T follicular helper cell (primary cell): Measurements from ENCODE around the gene DOCK8.
"Not testable (repeated sequence)": the region's sequence is repeated elsewhere in the genome, so short reads cannot be mapped to it uniquely, and the experiment has no call there.

ENCODE experiments used
- DNase-seq: peaks from one replicate; pipeline ENCODE4 v3.0.0-alpha.2; 2020; ENCODE audit warnings: low read depth

Gene DOCK8

DNA sequence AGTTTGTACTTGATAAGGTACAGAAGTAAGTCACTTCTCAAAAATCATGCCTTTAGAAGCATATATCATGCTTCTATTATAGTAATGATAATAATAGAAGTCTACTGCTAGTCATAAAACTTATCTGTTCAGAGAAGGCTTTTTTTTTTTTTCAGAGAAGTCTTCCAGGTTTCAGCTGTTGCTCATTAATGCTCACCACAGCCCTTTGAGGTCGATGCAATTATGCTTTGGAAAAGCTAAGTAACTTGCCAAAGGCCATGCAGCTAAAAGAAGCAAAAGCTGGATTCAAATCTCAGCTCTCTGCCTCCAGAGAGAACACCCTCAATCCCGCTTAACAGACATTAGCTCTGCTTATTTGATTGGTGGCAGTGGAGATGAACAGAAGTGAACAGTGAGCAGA is 150.8 kb downstream of the DOCK8 start:
- DNase-seq = no peak

DNA sequence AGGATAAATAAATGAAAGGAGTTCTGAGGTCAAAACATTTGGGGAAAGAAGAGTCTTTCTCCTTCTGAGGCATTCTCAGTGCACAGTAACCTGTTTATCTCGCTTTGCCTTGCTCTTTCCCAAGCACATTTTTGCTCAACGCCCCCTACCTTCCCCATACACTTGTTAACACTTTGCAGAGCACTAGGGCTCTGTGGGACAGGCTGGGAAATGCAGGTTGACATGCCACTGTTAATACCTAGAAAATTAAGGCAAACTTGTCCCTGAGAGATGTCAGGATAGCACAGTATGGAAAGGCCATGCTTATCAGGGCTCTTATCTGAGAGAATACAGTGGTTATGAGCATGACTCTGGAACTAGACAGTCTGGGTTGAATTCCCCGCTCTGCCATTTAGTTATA is 152.0 kb downstream of the DOCK8 start:
- DNase-seq = no peak

DNA sequence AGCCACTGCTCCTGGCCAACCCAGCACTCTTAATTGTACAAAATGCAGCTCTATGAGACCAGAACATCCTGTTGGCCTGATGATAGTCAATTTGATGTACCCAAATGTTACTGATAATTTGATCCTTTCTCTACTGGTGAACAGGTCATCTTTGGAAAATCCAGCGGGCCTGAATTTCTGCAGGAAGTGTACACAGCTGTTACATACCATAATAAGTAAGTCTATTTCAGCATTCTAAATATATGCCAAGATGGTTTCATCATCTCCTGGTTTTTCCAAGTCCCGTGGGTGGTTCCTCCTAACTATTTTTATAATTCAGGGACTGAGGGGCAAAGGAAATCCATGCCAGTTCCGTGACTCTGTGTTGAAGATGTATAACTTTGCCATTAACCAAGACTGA is 155.4 kb downstream of the DOCK8 start:
- DNase-seq = no peak

DNA sequence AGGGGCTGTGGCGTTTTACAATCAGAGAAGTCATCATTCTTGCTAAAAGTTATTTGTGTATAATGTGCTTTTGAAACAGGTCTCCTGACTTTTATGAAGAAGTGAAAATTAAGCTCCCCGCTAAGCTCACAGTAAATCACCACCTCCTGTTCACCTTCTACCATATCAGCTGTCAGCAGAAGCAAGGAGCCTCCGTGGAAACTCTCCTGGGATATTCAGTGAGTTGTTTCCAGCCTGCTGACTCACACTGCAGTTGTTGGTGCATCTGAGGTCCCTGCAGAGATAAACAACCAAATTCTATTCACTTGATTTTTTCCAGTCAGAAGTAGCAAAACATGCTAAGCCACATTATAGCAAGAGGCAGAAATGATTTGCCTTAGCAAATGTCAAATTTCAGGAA is 156.7 kb downstream of the DOCK8 start:
- no peak for DNase-seq

DNA sequence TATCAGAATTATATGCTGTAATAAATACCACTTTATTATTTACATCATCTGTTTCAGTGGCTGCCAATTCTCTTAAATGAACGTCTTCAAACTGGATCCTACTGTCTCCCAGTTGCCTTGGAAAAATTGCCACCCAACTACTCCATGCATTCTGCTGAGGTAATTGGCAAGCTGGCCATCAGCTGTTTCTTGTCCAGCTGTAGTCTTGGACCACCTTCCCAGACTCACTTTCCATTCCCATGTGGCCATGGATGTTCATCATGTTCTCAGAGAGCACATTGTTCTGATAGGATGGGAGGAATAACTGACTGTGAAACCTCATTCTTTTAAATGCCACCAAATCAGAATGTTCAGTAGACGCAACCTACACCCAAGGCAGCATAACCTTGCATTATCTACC is 157.5 kb downstream of the DOCK8 start:
- no peak for DNase-seq

DNA sequence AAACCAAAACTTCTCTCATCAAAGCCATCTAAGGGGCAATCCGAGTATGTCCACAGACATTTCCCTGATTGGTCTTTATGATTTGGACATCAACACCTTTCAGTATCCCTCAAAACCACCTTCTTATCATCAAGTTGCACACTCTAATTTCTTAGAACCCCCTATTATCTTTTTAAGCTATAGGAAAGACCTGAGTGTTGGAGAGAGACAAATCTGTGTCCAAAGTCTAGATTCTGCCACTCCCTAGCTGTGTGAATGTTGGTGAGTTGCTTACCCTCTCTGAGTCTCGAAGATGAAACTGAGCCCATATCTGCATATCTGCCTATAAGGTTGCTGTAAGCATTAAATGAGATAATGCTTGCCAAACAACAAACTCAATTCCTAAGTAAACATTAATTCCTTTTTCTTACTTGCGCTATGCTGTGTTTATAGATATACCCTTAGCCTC is 159.1 kb downstream of the DOCK8 start:
- DNase-seq = no peak

DNA sequence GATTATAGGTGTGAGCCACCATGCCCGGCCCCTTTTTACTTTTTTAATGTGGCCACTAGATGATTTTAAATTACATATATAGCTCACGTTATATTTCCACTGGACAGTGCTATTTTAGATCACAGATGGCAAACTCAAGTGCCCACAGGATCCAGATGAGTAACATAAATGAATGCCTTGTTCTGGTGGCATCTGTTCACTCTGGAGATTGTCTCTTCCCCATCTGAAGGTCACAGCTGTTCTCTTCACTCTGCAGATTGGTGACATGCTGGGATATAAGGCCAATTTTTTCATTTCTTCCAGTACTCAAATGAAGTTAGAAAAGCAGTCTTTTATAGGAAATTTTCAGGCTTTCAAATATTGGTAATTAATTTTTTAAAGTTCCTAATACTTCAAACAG is 160.1 kb downstream of the DOCK8 start:
- no peak for DNase-seq

DNA sequence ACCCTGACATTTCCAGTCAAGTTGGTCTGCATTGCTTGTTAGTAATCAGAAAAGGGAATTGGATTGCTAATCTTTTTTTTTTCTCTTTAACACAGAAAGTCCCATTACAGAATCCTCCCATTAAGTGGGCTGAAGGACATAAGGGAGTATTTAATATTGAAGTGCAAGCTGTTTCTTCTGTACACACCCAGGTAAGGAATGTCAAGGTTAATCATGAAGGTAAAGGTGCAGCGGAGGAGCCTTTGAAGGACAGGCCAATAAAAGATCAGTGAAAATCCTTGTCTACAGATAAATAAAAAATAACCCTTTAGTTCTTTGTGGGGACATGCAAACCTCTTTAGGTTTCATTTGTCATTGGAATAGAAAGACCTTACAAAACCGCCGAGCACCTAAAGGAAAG is 161.4 kb downstream of the DOCK8 start:
- no peak for DNase-seq

DNA sequence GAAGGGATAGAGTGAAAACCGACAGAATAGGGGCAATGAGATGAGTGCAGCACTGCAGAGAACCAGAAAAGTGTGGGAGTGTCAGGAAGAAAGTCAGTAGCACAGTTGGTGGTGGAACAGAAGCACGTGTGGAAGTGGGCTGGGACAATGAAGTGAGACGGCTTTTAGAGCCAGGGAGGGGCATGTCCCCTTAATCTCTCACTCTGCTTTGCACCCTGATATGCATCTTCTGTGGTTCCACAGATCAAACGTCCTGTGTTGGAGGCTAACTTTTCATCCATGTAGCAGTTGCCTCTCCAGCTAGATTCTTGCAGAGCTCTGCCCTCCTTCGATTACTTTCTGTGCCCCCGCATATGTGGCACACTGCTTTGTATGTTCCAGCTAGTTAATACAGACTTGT is 163.6 kb downstream of the DOCK8 start:
- no peak for DNase-seq

DNA sequence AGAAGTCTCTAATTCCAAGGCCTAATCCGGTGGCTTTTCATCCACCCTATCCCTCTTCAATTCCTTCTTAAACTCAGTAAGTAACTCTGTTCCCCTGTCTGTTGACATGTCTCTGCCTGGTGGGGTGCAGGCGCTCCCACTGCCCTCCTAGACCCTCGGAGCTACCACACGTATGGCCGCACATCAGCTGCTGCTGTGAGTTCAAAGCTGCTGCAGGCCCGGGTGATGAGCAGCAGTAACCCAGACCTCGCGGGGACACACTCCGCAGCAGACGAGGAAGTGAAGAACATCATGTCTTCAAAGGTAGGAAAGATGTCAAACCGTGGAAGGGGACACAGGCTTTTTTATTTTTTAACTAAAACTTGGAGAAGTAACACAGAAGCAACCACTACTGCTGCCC is 167.7 kb downstream of the DOCK8 start:
- no peak for DNase-seq

DNA sequence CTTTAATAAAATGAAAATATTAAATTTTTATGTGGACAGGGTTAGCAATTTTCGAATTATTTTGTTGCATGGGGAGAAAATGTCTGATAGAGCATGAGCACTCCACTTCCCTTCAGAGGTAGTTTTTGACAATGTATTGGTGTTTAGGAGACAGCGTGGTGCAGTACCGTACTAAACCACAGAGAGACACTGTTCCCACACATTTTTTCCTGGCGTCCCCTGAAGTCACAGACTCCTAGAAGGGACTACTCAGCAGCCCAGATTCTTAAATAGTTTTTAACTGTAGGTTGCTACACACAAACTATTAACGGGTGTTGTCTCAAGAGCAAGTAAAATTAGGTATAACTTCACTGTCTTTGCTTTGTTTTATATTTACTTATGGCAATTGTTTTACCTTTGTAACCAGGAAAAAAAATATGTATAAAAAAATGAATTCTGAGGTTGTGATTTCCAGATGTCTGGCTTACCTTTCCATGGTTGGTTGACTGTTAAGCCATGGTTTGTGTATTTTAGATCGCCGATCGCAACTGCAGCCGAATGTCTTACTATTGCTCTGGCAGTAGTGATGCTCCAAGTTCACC is 171.2 kb downstream of the DOCK8 start:
- DNase-seq = no peak

DNA sequence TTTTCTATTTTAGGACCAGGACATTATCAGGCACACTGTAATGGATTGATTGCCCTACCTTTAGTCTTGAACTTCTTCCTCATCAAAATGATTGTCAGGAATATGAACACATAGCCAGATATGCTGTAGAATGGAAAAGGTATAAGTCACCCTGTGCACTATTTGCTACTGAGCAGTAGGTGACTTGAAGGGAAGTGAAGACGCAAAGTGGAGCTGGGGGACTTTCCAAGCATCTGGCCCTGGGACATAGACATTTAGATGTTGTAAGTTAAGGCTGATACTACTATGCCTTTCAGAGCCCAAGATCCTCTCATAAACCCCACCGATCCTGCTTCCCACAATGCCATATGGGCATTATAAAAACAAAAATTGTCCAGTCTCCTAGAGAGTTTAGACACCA is 174.5 kb downstream of the DOCK8 start:
- DNase-seq = no peak

DNA sequence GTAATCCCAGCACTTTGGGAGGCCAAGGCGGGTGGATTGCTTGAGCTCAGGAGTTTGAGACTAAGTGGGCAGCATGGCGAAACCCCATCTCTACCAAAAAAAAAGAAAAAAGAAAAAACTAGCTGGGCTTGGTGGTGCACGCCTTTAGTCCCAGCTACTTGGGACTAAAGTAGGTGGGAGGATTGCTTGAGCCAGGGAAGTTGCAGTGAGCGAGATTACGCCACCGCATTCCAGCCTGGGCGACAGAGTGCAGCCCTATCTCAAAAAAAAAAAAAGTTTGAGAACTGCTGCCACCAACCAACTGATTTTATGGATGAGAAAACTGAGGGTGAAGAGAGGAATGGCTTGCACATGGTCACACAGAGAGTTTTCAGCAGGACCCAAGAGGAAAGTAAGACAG is 175.1 kb downstream of the DOCK8 start:
- no peak for DNase-seq

DNA sequence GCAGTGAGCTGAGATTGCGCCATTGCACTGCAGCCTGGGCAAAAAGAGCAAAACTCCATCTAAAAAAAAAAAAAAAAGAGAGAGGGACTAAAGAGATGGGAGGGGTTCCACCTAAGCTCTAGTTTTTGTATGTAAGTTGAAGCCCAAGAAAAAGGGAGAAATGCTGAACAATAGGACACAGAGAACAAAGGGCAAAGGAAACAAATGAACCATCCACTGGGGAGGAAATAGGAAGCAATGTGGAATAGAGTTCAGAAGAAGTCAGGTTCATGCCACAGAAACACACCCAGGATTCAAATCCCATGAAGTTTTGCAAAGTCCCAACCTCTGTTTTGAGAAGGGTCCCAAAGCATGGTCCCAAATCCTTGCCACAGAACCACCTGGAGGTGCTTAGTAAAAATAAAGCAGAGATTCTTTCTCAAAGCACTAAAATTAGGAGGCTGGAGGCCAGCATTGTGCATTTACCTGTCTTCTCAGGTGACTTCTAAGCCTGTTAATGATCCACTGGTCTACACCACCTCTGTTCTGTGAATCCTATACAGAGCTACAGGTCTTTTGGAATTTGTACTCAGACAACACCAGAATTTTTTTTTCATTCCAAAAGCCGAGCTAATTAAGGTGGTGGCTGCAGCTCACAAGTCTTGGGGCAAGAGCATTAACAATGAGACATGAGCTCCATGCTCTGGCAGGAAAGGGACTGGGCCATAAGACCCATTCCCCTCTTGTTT is 177.6 kb downstream of the DOCK8 start:
- no peak for DNase-seq

DNA sequence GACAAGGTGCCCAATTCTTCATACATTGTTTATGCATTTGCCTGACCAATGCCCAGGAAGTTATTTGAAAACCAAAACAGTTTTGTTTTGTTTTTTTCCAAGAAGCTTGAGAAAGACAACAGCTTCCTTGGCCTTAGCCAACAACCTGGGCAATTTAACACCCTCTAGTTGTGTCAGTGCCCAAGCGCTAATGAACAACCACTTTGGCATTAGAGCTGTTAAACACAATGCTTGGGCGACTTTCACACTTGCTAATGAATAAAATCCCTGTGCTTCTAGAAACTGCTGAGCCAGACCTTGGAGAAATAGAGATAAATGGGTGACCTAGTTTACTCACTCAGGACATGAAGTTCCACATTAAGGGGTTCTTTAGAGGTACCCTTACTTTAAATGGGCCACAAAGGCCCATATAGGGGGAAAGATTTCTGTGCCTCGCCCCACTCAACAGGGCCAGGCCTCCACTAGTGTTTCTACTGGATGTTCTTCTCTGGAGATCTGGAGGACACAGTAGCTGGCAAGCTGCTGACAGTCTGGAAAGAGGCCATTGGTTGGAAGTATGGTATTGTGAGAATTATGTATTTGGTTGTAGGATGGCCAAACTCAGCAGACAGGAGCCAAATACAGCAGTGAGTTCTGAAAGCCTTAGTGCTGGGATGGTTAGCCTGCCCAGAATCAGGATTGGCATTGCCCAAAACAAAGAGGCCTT is 179.8 kb downstream of the DOCK8 start:
- no peak for DNase-seq

DNA sequence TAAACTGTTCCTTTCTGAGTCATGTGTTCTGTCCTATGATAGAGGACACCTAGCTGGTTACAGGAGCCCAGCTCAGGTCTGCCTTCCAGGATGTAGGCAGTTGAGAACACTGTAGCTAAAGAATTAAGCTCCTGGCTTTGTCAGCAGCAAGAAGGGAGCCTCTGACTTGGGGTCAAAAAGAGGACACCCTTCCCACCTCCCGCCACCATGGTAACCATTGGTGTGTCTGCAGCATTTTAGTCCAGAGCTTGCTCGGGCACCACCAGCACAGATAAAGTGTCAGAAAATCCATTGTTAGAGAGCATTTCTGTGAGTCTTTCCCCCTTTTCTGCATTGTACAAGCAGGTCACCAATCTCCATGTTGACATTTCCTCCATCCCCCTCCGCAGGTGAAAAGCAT is 181.7 kb downstream of the DOCK8 start:
- no peak for DNase-seq

DNA sequence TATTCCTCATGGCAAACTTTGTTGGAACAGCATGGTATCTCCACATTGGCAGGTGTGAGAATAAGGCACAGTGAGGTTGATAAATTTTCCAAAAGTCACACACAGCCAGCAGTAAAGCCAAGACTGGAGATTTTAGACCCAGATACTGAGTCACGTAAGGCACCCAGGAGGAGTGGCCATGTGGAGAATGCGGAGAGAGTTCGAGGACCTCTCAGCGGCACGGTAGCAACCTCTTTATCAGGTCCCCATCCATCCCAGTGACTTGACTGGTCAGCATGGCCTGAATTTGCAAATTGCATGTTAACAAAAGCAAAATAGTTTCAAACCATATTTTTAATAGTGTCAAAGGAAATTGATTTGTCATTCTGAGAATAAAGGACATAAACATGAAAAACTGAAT is 183.4 kb downstream of the DOCK8 start:
- DNase-seq = no peak

DNA sequence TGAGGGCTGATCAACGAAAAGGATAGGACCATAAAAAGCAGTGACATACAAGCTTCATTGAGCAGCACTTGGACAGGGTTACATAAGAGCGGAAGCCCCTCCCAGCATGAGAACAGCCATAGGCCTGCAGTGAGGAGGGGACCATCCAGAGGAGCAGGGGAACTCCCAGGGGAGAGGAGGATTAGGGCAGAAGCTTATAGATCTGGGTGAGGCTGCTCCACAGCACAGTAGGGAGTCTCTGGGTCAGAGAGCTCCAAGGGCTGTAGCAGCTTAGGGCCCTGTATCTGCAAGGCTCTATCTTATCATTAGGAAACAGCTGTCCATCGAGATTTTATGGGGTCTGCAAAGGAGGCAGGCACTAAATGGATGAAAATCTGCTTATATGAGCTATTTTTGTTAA is 186.6 kb downstream of the DOCK8 start:
- no peak for DNase-seq

DNA sequence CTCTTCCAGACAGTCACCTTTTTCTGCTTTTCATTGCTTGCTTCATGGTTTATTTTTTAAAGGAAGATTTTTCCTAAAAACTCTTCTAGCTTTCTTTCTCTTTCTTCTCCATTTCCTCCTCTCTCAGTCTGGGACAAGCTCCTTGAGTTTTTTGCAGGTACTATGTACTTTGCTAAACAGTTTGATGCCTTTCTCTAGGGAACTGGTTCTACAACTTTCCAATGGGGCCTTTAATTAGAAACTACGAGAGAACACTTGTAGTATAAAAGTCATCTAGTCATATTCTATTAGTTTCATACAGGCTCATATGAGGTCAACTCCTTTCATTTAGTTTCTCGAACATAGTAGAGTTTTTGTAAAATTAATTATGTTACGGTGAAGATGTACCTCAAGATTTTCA is 189.6 kb downstream of the DOCK8 start:
- DNase-seq = no peak

DNA sequence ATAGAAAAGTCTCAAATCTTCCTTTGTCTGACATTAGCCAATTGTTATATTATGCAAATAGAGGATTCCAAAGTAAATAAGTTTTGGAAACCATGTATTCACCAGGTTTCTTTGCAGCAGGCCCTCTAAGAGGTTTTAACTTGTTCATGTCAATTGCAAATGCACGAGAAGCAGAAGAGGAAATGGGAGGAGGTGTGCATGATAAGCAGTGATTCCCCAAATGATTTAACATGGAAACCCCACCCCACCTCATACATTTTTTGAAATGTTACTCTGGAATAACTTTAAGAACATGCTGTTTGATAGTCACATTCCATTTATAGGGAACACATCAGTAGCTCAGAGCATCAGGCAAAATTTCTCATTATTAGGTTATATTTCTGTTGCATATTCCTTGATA is 190.7 kb downstream of the DOCK8 start:
- DNase-seq = no peak

DNA sequence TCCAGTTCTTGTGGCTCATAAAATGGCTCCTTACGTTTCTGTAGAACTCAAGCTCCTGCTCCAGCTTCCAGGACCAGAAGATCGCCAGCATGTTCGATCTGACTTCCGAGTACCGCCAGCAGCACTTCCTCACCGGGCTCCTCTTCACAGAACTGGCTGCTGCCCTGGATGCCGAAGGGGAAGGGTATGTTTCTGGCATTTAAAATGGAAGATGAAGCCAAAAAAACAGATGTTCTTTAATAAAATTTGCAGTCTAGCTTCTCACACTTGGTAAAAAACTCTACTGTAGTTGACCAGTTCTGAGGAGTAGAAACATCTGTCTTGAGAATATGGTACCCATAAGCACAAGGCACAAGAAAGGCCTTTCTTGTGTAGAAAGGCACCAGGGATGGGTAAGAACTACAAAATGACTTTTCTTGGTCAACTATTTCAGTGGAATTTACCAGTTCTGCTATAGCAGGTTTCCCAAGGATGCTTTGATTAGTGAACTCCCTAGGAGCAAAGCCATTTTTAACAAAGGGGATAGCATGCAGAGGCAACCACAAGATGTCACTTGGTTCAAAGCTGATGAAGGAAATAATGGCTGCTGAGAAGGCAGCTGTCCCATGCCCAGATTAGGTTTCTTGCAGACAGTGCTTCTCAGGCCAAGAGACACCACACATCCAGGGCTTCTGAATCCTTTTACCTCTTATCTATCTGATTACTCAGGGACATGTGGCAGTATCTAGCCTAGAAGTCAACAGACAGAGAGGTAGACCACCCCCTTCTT is 192.4 kb downstream of the DOCK8 start:
- DNase-seq = no peak

DNA sequence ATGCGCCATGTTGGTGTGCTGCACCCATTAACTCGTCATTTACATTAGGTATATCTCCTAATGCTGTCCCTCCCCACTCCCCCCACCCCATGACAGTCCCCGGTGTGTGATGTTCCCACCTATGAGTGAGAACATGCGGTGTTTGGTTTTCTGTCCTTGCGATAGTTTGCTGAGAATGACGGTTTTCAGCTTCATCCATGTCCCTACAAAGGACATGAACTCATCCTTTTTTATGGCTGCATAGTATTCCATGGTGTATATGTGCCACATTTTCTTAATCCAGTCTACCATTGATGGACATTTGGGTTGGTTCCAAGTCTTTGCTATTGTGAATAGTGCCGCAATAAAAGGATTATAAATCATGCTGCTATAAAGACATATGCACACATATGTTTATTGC is 195.0 kb downstream of the DOCK8 start:
- not testable (repeated sequence) for DNase-seq

DNA sequence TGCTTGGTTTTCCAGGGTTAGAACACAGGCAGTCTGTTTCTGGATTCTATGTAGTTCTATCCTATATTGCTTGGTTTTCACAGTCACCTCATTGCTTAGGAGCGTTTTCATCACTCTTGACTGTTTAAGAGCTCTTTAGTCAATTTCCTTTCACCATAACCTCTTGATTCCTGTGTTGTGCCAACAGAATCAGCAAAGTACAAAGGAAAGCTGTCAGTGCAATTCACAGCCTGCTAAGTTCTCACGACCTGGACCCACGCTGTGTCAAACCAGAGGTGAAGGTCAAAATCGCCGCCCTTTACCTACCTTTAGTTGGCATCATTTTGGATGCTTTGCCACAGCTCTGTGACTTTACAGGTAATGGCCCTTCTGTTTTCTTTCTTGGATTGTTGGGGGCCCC is 199.9 kb downstream of the DOCK8 start:
- no peak for DNase-seq
